GM21529 (cell line): ENCODE measurements around the gene NPEPL1.
"Not testable (repeated sequence)": the region's sequence is repeated elsewhere in the genome, so short reads cannot be mapped to it uniquely, and the experiment has no call there.

Source experiments
- ATAC-seq: cut with Tn5 transposase; IDR thresholded peaks from one replicate; pipeline ENCODE4 v1.9.1; 2021; ENCODE audit not compliant: unreplicated experiment

The NPEPL1 gene

DNA sequence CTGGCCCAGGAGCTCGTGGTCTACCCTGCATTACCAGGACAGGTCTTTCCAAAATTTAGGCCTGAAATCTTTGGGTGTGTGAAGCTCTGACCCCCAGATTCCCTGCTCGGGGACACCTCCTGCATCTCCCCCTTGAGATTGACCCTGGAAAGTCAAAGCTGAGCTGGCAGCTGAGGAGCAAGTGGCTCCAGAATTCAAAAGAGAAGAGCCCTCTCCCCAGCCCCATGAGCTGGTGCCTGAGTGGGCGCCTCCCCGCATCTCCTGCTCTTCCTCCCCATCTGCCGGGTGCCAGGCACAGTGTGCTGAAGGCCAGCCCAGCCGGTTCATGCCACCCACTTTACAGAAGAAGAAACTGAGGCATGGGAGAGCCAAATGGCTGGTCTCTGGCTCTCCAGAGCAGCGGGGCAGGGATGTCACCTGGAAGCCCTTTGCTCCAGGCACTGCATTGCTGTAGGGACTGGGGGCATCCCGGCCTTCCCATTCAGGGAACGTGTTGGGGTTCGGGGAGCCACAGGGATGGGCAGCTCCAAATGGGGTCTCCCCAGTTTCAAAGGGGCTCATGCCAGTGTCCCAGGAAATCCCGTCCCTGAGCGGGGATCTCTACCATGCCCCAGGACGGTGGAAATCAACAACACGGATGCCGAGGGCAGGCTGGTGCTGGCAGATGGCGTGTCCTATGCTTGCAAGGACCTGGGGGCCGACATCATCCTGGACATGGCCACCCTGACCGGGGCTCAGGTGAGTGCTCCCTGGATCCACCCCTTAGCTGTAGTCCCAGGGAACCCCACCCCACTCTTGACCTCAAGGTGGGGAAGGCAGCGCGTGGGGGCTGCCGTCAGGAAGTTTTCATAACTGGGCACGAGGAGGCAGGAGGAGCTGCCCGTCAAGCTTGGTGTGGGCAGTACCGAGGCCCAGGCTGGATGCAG lies 20.5 kb downstream of the NPEPL1 start:
- ATAC-seq = no peak

- ATAC-seq = no peak
Observed at GRCh38 chr20:58713801-58714339, 21.3 kb downstream of the NPEPL1 start.

GRCh38 chr20:58714340-58714922 lies 21.8 kb downstream of the NPEPL1 start:
- no peak for ATAC-seq

DNA sequence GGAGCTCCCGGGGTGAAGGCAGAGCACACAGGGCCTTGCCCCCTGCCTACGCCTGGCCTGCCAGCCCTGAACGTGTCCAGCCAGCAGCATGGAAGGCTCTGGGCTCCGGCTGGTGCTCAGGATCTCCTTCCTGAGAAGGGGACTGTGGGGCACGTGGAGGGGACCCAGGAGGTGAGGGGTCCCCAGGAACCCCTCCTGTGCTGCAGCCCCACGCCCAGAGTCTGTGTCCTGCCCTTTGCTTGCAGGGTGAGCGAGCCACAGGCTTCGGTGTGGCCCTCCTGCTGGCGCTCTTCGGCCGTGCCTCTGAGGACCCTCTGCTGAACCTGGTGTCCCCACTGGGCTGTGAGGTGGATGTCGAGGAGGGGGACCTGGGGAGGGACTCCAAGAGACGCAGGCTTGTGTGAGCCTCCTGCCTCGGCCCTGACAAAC lies 22.3 kb downstream of the NPEPL1 start:
- no peak for ATAC-seq

GRCh38 chr20:58715391-58715800 lies 22.8 kb downstream of the NPEPL1 start:
- no peak for ATAC-seq

DNA sequence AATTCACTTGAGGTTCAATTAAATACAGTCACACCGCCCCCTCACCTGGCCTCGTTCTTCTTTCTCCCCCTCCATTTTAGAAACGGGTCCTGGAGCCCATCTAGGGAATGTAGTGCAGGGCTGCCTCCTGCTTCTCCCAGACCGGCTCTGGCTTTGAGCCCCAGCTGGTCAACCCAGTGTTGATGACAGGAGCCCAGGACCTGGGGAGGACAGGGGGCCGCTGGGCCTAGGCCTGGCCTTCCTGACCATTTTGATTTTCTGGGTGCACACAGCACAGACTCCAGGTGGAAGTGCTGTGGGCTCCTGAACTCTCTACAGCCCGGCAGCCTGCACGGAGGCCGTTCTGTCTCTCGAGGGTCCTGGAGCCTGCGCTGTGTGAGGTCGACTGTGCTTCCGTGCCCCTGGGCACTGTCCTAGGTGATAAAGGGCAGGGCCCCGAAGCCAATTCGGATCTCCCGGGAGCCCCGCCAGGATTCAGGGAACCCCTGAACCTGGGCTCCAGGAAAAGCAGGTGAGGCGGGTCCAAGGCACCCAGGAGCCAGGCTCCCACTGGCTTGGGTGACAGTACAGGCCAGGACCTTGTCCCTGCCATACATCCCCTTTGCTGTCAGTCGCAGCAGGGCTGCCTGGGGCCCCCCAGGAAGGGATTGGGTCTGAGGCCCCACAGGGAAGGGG lies 23.3 kb downstream of the NPEPL1 start:
- ATAC-seq = no peak

DNA sequence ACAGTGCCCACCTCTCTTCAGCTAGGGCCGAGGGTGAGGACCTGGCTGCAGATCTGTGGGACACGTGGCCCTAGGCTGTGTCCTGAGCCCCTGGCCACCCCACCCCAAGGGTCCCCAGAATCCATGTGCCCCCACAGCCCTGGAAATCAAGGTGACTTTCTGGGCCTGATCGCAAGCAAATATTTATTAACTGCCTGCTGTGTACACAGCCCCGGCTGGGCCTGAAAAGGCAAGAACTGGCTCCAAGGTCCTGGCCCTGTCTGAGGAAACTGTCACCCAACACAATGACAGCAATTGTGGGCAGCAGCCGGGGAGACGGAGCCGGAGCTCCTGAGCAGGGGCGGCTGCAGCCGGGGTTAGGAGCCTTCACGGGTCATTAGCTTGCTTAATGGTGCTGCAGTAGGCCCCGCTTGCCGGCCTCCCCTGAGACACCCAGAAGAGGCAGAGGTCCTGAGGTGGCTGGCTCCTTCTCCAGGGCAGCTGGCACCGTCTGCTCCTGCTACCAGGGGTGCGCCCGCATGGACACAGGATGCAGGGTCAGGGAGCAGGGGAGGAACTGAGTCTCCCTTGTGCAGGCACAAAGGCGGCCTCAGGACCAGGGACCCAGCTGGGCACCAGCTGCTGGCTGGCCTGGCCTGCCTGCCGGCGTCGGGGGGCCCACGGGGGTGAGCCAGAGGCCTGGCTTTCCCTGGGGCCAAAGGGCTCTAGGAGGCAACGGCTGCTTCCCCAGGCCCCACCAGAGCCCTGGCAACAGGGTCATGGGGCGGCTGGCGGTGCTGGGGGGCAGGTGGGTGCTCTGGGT lies 24.1 kb downstream of the NPEPL1 start:
- ATAC-seq = no peak

DNA sequence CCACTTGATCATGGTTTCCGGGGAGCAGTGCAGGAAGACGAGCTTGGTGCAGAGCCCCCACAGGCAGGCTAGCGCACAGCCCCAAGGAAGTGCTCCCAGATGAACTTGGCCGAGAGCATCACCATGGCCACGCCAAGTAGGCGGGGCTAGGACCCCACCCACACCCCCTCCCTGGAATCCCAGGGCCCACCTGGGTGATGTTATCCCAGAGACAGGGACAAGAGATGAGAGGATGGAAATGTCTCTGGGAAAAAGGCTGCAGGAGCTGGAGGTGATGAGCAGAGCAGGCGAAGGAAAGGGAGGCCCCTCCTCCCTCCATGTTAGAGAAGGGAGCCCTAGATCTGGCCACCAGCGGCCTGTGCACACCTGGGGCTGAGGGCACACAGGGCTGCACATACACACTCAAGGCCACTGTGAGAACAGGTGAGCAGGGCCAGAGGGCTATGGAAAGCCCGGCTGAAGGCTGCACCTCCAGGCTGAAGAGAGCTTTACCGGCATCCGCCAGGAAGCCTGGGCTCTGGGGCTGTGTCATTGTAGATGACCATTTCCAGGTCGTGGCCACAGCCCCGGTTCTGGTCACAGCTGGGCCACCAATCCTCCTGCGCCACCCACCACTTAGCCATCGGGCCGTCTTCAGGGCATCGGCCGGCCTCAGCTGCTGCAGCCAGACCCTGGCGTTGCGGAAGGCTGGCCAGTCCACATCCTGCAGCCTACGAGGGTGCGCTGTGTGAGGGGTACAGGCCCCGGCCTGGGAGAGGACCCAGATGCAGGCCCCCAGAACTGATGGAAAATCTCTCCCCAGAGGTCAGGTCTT lies 24.9 kb downstream of the NPEPL1 start:
- no peak for ATAC-seq

GRCh38 chr20:58718121-58718563 lies 25.5 kb downstream of the NPEPL1 start:
- no peak for ATAC-seq

DNA sequence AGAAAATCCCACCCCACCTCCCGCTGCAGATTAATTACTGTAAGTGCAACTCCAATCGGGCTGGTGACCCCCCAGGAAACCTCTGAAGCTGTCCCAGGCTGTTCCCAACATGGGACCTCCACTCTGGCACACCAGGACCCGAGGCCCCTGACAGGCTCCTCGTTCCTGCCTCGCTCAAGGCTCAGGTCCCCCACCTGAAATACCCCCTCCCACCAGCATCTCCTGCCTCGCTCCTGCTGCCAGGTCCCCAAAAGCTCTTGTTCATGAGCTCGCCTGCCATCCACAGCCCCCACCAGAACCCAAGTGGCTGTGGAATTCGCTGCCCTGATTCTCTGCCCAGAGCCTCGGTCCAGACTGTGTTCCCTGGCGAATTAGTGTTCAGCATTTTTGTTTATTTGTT lies 26.1 kb downstream of the NPEPL1 start:
- ATAC-seq = no peak

DNA sequence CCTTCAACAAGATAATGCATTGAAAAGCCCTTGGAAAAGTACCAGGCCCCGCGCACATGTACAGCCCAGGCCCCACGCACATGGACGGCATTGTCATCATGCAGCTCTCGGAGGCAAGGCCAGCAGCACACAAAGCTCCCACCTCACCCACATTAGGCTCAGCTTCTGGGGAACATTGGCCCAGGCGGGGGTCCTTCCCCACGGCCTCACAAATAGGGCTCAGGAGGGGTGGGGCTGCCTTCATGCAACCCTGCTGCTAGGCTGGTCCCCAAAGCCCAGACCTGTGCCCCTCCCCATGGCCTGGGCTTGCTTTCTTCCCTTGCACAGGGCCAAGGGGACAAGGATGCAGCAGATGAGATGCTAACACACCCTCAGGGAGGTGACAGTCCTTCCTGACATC lies 26.7 kb downstream of the NPEPL1 start:
- ATAC-seq = no peak

GRCh38 chr20:58719971-58720371 lies 27.4 kb downstream of the NPEPL1 start:
- ATAC-seq = no peak

- no peak for ATAC-seq
Observed at GRCh38 chr20:58720890-58721289, 28.3 kb downstream of the NPEPL1 start.

DNA sequence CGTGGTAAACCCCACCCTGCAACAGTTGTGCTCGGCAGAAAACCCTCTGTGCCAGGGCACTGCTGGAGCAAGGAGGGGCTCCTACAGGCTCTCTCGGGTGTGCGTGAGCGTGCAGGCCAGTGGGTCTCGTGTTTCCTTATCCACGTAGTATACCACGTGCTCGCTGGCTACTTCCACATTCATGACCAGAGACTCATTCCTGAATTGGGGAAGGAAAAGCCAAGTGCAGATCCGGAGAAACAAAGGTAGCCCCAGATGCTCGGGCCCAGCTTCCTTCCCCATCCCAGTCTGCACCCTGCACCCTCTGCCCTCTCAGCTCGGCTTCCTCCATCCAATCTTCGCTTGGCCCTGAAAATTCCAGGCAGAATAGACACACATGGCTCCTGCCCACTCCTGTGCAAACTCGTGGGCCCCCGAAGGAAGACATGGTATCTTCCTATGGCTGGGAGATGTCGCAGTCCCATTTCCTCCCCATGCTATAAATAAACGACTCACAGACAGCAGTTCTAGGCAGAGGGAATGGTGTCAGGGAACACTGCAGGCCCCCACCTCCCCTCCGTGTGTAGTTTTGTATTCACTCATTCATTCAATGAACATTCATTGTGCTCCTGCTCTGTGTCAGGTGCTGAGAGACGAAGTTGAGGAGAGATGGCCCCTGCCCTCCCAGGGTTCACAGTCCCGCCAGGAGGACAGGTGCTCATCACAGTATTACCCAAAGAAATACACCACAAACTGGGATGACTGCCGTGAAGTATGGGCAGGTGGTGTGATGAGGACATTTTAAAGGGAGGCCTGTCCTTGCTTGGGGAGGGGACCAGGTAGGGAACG lies 29.6 kb downstream of the NPEPL1 start:
- no peak for ATAC-seq

GRCh38 chr20:58722877-58723627 lies 30.5 kb downstream of the NPEPL1 start:
- ATAC-seq = no peak

DNA sequence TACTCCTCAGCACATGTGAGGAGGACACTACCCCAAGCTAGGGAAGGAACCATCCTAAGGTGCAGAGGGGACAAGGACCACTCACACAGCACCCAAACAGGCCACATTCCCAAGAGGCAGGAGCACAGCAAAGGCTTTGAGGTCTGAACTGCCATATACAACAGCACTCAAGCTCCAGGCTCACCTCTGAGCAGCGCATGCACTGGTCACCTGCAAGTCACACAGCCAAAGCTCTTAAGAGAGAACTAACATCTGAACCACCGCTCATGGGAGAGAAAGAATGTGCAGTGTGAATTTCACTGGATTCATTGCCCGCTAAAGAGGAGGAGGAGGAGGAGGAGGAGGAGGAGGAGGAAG lies 31.0 kb downstream of the NPEPL1 start:
- ATAC-seq = no peak

GRCh38 chr20:58726156-58726555 lies 33.6 kb downstream of the NPEPL1 start:
- not testable (repeated sequence) for ATAC-seq

DNA sequence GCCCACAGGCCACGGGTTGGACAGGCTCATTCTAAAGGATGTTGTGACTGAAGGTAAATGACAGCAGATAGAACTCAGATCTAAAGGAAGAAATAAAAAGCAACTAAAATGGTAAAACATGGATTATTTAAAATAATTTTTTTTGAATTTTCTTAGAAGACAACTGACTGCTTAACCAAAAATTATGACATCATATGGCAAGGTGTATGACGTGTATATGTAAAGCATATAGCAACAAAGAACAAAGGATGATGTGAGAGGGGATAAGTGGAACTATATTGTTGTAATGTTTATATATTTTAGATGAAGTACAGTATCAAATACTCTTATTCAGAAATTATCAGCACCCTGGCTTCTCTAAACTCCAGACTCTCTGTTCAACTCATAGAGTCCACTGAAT lies 38.6 kb downstream of the NPEPL1 start:
- no peak for ATAC-seq
